OCI-LY7 (cell line): ENCODE data around the gene UNG. TPM values are rescaled to one million over a fixed set of nuclear protein-coding genes. Genes with fewer than 3 reads are reported as not detected.
"Not testable (repeated sequence)": the region's sequence is repeated elsewhere in the genome, so short reads cannot be mapped to it uniquely, and the experiment has no call there.

ENCODE experiments used
- Bru-seq: library from RNA; stranded (reverse); fragments of 400-500 nt; gene quantifications from one replicate; lab custom pipeline; 2021; lab: Mats Ljungman, UMichigan
- BruChase-seq, 2 experiments: library from RNA; stranded (reverse); fragments of 400-500 nt; gene quantifications; one replicate each; lab custom pipeline; 2021; lab: Mats Ljungman, UMichigan
- BruUV-seq: library from RNA; stranded (reverse); fragments of 400-500 nt; replicated peaks from 2 replicates; lab custom pipeline; 2021; lab: Mats Ljungman, UMichigan
- CTCF ChIA-PET: fragments of 300-600 bp; sonication (Branson Sonifier 250); formaldehyde crosslinking; loops from one replicate; lab custom pipeline; 2022; ENCODE audit warnings: antibody characterized with exemption; ENCODE audit not compliant: unreplicated experiment; lab: Charles Lee
- POLR2A ChIA-PET: fragments of 300-600 bp; sonication (Branson Sonifier 250); formaldehyde crosslinking; loops from one replicate; lab custom pipeline; 2022; ENCODE audit warnings: antibody characterized with exemption; lab: Charles Lee
- DNase-seq: peaks from one replicate; pipeline ENCODE4 v3.0.0-alpha.2; 2015; ENCODE audit warnings: low spot score
- H2AFZ ChIP-seq: fragments of 200-600 bp; sonication (generic), shearing (Covaris generic); 2 replicates; pipeline ENCODE4 v1.6.1; 2014; ENCODE audit warnings: mild to moderate bottlenecking, antibody characterized with exemption, low read length, moderate library complexity
- H3K27ac ChIP-seq: fragments of 200-600 bp; sonication (generic); 2 replicates; pipeline ENCODE4 v1.5.1; 2014; ENCODE audit warnings: mixed run types, low read depth, mild to moderate bottlenecking, moderate library complexity, low read length, inconsistent platforms; ENCODE audit not compliant: poor library complexity, severe bottlenecking
- H3K36me3 ChIP-seq: fragments of 200-600 bp; sonication (generic); 2 replicates; pipeline ENCODE4 v1.6.1; 2014; ENCODE audit warnings: mild to moderate bottlenecking, antibody characterized with exemption, low read length, moderate library complexity, mixed read lengths; ENCODE audit not compliant: insufficient read depth
- H3K4me1 ChIP-seq: fragments of 200-600 bp; sonication (generic); 2 replicates; pipeline ENCODE4 v1.5.1; 2014; ENCODE audit warnings: mild to moderate bottlenecking, low read length; ENCODE audit not compliant: insufficient read depth, poor library complexity, severe bottlenecking
- H3K4me2 ChIP-seq: fragments of 200-600 bp; sonication (generic); 2 replicates; pipeline ENCODE4 v1.6.1; 2014; ENCODE audit warnings: mild to moderate bottlenecking, low read length
- H3K4me3 ChIP-seq: fragments of 200-600 bp; sonication (generic); 2 replicates; pipeline ENCODE4 v1.5.1; 2014; ENCODE audit warnings: mild to moderate bottlenecking, low read depth, low read length; ENCODE audit not compliant: poor library complexity, severe bottlenecking
- H3K79me2 ChIP-seq: fragments of 200-600 bp; sonication (generic); 2 replicates; pipeline ENCODE4 v1.6.1; 2016; ENCODE audit warnings: low read depth, mild to moderate bottlenecking, low read length, moderate library complexity, mixed read lengths; ENCODE audit not compliant: insufficient read depth
- H3K9me2 ChIP-seq: fragments of 200-600 bp; sonication (generic); 2 replicates; pipeline ENCODE4 v1.6.1; 2016; ENCODE audit warnings: mild to moderate bottlenecking, low read length, mixed read lengths; ENCODE audit not compliant: insufficient read depth
- H3K9me3 ChIP-seq: fragments of 200-600 bp; sonication (generic); 2 replicates; pipeline ENCODE4 v1.6.1; 2014; ENCODE audit warnings: mild to moderate bottlenecking, mixed run types, low read length, mixed read lengths
- H4K20me1 ChIP-seq: fragments of 200-600 bp; sonication (generic); 2 replicates; pipeline ENCODE4 v1.6.1; 2014; ENCODE audit warnings: mild to moderate bottlenecking, antibody characterized with exemption, low read length, moderate library complexity, mixed read lengths; ENCODE audit not compliant: insufficient read depth
- CTCF ChIP-seq: fragments of 200-600 bp; sonication (generic); conservative IDR thresholded peaks from 2 replicates; pipeline ENCODE4 v1.5.1; 2014; ENCODE audit warnings: mild to moderate bottlenecking, antibody characterized with exemption, low read length, moderate library complexity, mixed read lengths
- EZH2phosphoT487 ChIP-seq: fragments of 200-600 bp; sonication (generic); IDR thresholded peaks from 2 replicates; pipeline ENCODE4 v1.6.1; 2018; ENCODE audit warnings: low read depth, borderline replicate concordance, mild to moderate bottlenecking, mixed run types, antibody characterized with exemption, low read length, moderate library complexity, mixed read lengths
- intact Hi-C: fragments of 100-400 bp; cut with micrococcal nuclease; formaldehyde crosslinking; loops from one replicate; pipeline ENCODE4 v1.10.0; 2022; ENCODE audit not compliant: unreplicated experiment
- long read RNA-seq: library from polyadenylated mRNA; stranded (forward); transcript quantifications from one replicate; pipeline ENCODE4 v2.0.0, GENCODE V29; 2022
- total RNA-seq, 2 experiments: library from RNA; depleted of rRNA in 1 of 2; stranded (reverse); fragments of >200 nt in 1 of 2; shearing (Covaris generic) in 1 of 2; gene quantifications; 2 replicates each; pipeline ENCODE4 v1.2.3, GENCODE V29; 2014 to 2022

UNG gene
- total RNA-seq (2014; rRNA removed; shearing (Covaris generic)) (50.7 and 60.6 TPM in 2 replicates), total RNA-seq (2022) (84.1 and 85.0 TPM in 2 replicates), Bru-seq, nascent RNA (percentile 85 among the genes with signal in this experiment), BruChase-seq, experiment 1, labeled RNA remaining after a 6-hour chase (percentile 83 among the genes with signal in this experiment), BruChase-seq, experiment 2, labeled RNA remaining after a 2-hour chase (percentile 92 among the genes with signal in this experiment)
- long read RNA-seq, transcript UNG-202 (6 exons, 2,130 nt), result minor isoform, 40 of 194 reads
- long read RNA-seq, transcript UNG-201 (7 exons, 2,071 nt), result major isoform, 140 of 194 reads
- long read RNA-seq, partial matches to known transcripts, result 8 of 194 reads
- long read RNA-seq, other reads (novel, unspliced or antisense), result 6 of 194 reads

- TF ChIP-seq CTCF, result no peak
- TF ChIP-seq EZH2phosphoT487, result no peak
- peak within 1 kb of the TSS; percentile 87 for H3K4me3 ChIP-seq
- H4K20me1 ChIP-seq, result 0 out of 2 replicates have a peak, but pooled peaks cover 4% of the 10 kb centered on the region
- no peaks in the 10 kb centered on the region for H3K9me2 ChIP-seq
- H3K27ac ChIP-seq, result peak within 1 kb of the TSS; percentile 74
- H3K4me1 ChIP-seq, result peaks cover 53% of the 10 kb centered on the region
- H3K4me2 ChIP-seq, result peak within 1 kb of the TSS; percentile 85
- BruUV-seq, result no TSS peak
- ChIA-PET POLR2A (interaction anchor here (0.6 to 0.9 kb wide), 6 partner anchors 8 to 1390 kb away, joined by 4 to 9 read pairs (median 4); no protein-coding TSS in a partner anchor), CTCF (interaction anchor here (0.6 kb wide), 1 partner anchor 449 kb away, joined by 4 read pairs; no protein-coding TSS in a partner anchor)
- intact Hi-C loops, result loop anchor here (2.0 to 10.0 kb wide), 2 partner anchors 57 to 463 kb away; partner anchors contain the start of gene SELPLG
- DNase-seq, result peak; percentile 97
- peaks cover 34% of the 10 kb centered on the region for H3K79me2 ChIP-seq
- H2AFZ ChIP-seq, result peak within 1 kb of the TSS; percentile 84
- no peaks in the 10 kb centered on the region for H3K9me3 ChIP-seq
- H3K36me3 ChIP-seq, result peaks cover 45% of the 10 kb centered on the region
These were observed at the start of gene UNG for GRCh38 chr12:109097435-109098182. TSS of gene UNG (plus strand) at chr12:109097597. CDS start at chr12:109097680, 83 bp downstream.

- H3K27ac ChIP-seq, H3K79me2 ChIP-seq, H3K4me2 ChIP-seq, H4K20me1 ChIP-seq, H3K36me3 ChIP-seq, H3K4me1 ChIP-seq, POLR2A ChIA-PET, intact Hi-C loops, DNase-seq, H3K9me3 ChIP-seq, H3K4me3 ChIP-seq, H2AFZ ChIP-seq, CTCF ChIA-PET, H3K9me2 ChIP-seq: not testable (repeated sequence)
- TSS peak; percentile 56 for BruUV-seq
These were observed 48.7 kb upstream of the UNG start for GRCh38 chr12:109048706-109049105.

- H3K36me3 ChIP-seq, DNase-seq, POLR2A ChIA-PET, H3K9me3 ChIP-seq, H3K4me3 ChIP-seq, BruUV-seq, intact Hi-C loops, H3K9me2 ChIP-seq, H2AFZ ChIP-seq, H3K4me2 ChIP-seq, H3K27ac ChIP-seq, CTCF ChIA-PET, H4K20me1 ChIP-seq: not testable (repeated sequence)
- H3K79me2 ChIP-seq, result peaks cover 20% of the 10 kb centered on the region
- H3K4me1 ChIP-seq, result peaks cover 15% of the 10 kb centered on the region
These were observed 47.6 kb upstream of the UNG start for GRCh38 chr12:109049794-109050193.
